RWPE1 (cell line): ENCODE measurements around the gene ETV7.
"Not testable (repeated sequence)": the region's sequence is repeated elsewhere in the genome, so short reads cannot be mapped to it uniquely, and the experiment has no call there.

Experiments used
- CTCF ChIA-PET: fragments of 350-600 bp; sonication (Branson Sonifier 250); formaldehyde crosslinking; extraction: SDS; loops from one replicate; lab custom pipeline; 2021; lab: Yijun Ruan, JAX
- POLR2A ChIA-PET: fragments of 400-600 bp; formaldehyde crosslinking; extraction: SDS; loops from one replicate; lab custom pipeline; 2020; ENCODE audit warnings: antibody characterized with exemption; ENCODE audit not compliant: low non-redundant PET; lab: Yijun Ruan, JAX
- DNase-seq: peaks from one replicate; pipeline ENCODE4 v3.0.0; 2012; ENCODE audit warnings: low spot score
- H3K27ac ChIP-seq: fragments of 450-650 bp; 2 replicates; pipeline ENCODE4 v1.5.1; 2017
- CTCF ChIP-seq: fragments of 450-650 bp; conservative IDR thresholded peaks from 2 replicates; pipeline ENCODE4 v1.5.1; 2017; ENCODE audit warnings: low read depth, mild to moderate bottlenecking

The ETV7 gene

DNA sequence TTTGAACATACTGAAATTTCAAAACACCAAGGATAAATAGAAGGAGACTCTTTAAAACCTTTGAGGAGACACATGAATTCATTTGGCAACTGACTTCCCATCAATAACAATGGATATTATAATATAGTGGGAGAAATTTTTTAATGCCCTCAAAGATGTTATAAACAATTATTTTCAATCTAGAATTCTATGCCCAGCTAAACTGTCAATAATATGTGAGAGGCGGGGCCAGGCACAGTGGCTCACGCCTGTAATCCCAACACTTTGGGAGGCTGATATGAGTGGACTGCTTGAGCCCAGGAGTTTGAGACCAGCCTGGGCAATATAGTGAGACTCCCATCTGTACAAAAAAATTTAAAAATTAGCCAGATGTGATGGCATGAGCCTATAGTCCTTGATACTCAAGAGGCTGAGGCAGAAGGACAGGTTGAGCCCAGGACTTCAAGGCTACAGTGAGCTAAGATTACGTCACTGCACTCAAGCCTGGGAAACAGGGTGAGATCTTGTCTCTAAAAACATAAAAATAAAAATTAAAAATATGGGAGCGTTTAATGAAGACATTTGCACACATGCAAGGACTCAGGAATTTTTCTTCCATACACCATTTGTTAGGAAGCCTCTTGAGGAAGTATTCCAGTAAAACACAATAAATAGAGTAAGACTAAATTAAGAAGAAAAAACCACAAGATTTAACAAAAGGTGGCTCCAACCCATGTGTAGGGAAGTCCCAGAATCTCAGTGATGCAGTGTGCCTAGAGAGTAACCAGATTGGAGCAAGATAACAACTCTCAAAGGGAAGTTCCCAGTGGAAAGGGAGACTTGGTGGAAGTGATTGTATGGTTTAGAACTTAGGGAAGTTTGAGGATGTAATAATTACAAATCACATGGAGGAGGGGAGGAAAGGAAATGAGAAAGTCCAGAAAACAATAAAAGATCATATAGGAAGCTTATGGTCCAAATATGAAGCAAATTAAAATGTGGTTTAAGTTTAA, 26.3 kb upstream of the ETV7 start:
- ChIA-PET CTCF (no interaction called here), POLR2A (no interaction called here)
- no peak for TF ChIP-seq CTCF
- H3K27ac ChIP-seq, result no peak overlapping the region
- DNase-seq, result no peak

DNA sequence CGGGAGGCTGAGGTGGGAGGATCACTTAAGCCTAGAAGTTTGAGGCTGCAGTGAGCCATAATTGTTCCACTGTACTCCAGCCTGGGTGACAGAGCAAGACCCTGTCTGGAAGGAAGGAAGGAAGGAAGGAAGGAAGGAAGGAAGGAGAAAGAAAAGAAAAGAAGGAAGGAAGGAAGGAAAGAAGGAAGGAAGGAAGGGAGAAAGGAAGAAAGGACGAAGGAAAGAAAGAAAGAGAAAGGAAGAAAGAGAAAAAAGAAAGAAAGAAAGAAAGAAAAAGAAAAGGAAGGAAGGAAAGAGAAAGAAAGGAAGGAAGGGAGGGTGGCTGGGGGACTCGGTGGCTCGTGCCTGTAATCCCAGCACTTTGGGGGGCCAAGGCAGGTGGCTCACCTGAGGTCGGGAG, 22.2 kb upstream of the ETV7 start:
- DNase-seq, POLR2A ChIA-PET, H3K27ac ChIP-seq: not testable (repeated sequence)
- CTCF ChIA-PET, result interaction anchor here (0.7 kb wide), 1 partner anchor 23 kb away, joined by 5 read pairs; no protein-coding TSS in a partner anchor

- CTCF ChIA-PET, result interaction anchor here (0.6 kb wide), 1 partner anchor 674 kb away, joined by 5 read pairs; no protein-coding TSS in a partner anchor
- H3K27ac ChIP-seq, result no peak overlapping the region
- no peak for TF ChIP-seq CTCF
- no peak for DNase-seq
- POLR2A ChIA-PET, result no interaction called here
Observed at GRCh38 chr6:36404164-36404563, 16.7 kb upstream of the ETV7 start.

- DNase-seq, result no peak
- ChIA-PET POLR2A (no interaction called here), CTCF (no interaction called here)
- no peak overlapping the region for H3K27ac ChIP-seq
- TF ChIP-seq CTCF, result no peak
Observed at GRCh38 chr6:36402481-36402880, 15.0 kb upstream of the ETV7 start.

DNA sequence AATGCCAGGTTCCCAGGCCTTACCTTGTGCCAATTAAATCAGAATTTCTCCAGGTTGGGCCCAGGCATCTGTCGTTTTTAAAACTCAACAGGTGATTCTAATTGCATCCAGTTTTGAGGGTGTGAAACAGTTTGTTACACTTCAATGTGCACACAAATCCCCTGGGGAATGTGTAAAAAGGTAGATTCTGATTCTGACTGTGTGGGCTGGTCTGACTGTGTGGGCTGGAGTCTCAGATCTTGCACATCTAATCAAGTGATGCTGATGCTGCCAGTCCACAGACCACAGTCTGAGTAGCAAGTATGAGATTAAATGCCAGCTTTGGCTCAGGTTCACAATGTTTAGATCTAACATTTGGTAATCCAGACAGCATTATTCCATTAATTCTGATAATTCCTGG, 12.5 kb upstream of the ETV7 start:
- TF ChIP-seq CTCF, result no peak
- no peak for DNase-seq
- ChIA-PET CTCF (no interaction called here), POLR2A (no interaction called here)
- H3K27ac ChIP-seq, result no peak overlapping the region

- POLR2A ChIA-PET, result no interaction called here
- DNase-seq, result no peak
- H3K27ac ChIP-seq, result no peak overlapping the region
- CTCF ChIA-PET, result no interaction called here
- TF ChIP-seq CTCF, result no peak
Observed at GRCh38 chr6:36392621-36393020, 5.2 kb upstream of the ETV7 start.

GRCh38 chr6:36389353-36389752, 1.9 kb upstream of the ETV7 start:
- CTCF ChIA-PET, result no interaction called here
- TF ChIP-seq CTCF, result no peak
- H3K27ac ChIP-seq, result no peak overlapping the region
- POLR2A ChIA-PET, result interaction anchor here (0.5 kb wide), 1 partner anchor 19 kb away, joined by 4 read pairs; no protein-coding TSS in a partner anchor
- no peak for DNase-seq
